Endodermal cell (in vitro differentiated cells): ENCODE measurements around the gene FGF14. TPM values are rescaled to one million over a fixed set of nuclear protein-coding genes. Genes with fewer than 3 reads are reported as not detected.

Experiments
- DNase-seq: peaks from one replicate; pipeline ENCODE4 v3.0.0-alpha.2; 2017
- H3K27ac ChIP-seq: 2 replicates; pipeline ENCODE4 v1.5.1; 2013; ENCODE audit warnings: mild to moderate bottlenecking, low read depth, low read length, moderate library complexity
- H3K27me3 ChIP-seq: 2 replicates; pipeline ENCODE4 v1.6.1; 2013; ENCODE audit warnings: mild to moderate bottlenecking, low read length, moderate library complexity; ENCODE audit not compliant: insufficient read depth, control insufficient read depth, poor library complexity, severe bottlenecking
- H3K36me3 ChIP-seq: 2 replicates; pipeline ENCODE4 v1.7.0; 2013; ENCODE audit warnings: mild to moderate bottlenecking, low read length, moderate library complexity; ENCODE audit not compliant: control insufficient read depth, insufficient read depth
- H3K4me1 ChIP-seq: one replicate; pipeline ENCODE4 v1.7.0; 2013; ENCODE audit warnings: low read length; ENCODE audit not compliant: control insufficient read depth, insufficient read depth
- H3K4me3 ChIP-seq: 2 replicates; pipeline ENCODE4 v1.5.1; 2013; ENCODE audit warnings: mild to moderate bottlenecking, low read length, moderate library complexity
- H3K9ac ChIP-seq: 2 replicates; pipeline ENCODE4 v1.6.1; 2013; ENCODE audit warnings: mild to moderate bottlenecking, low read length, moderate library complexity; ENCODE audit not compliant: poor library complexity, severe bottlenecking; ENCODE audit errors: extremely low read depth
- H3K9me3 ChIP-seq: 2 replicates; pipeline ENCODE4 v1.6.1; 2013; ENCODE audit warnings: mild to moderate bottlenecking, low read length, moderate library complexity; ENCODE audit not compliant: control insufficient read depth
- H3K27ac Mint-ChIP-seq: 2 replicates; pipeline ENCODE4 v1.8.0; 2020; ENCODE audit warnings: mixed read lengths
- H3K27me3 Mint-ChIP-seq: 2 replicates; pipeline ENCODE4 v1.8.0; 2021; ENCODE audit warnings: mild to moderate bottlenecking, mixed read lengths; ENCODE audit not compliant: insufficient read depth
- H3K36me3 Mint-ChIP-seq: 2 replicates; pipeline ENCODE4 v1.8.0; 2020; ENCODE audit warnings: low read depth, mixed read lengths
- H3K4me1 Mint-ChIP-seq: 2 replicates; pipeline ENCODE4 v1.8.0; 2020; ENCODE audit warnings: mixed read lengths
- H3K4me3 Mint-ChIP-seq: 2 replicates; pipeline ENCODE4 v1.8.0; 2020; ENCODE audit warnings: mild to moderate bottlenecking, moderate library complexity, mixed read lengths
- H3K9me3 Mint-ChIP-seq: 2 replicates; pipeline ENCODE4 v1.8.0; 2020; ENCODE audit warnings: mild to moderate bottlenecking, mixed read lengths
- CTCF ChIP-seq: fragments of 200-600 bp; sonication (generic); conservative IDR thresholded peaks from 2 replicates; pipeline ENCODE4 v1.5.0; 2021; ENCODE audit warnings: antibody characterized with exemption, mild to moderate bottlenecking
- WGBS, 2 experiments: methylation state at CpG; one replicate each; pipeline versions ENCODE4 v1.1.5 to v1.1.7; 2013; ENCODE audit warnings: missing lambda C conversion rate in 2 of 2, mixed read lengths in 1 of 2; ENCODE audit not compliant: insufficient coverage in 1 of 2, insufficient read length in 1 of 2; 5-methylcytosine and 5-hydroxymethylcytosine counted together
- total RNA-seq, 2 donors: library from RNA; stranded (reverse); fragmentation: NEBNext Ultra II Directional in 1 of 2; extraction: Animal tissue kit (Norgen Biotek cat#: 25700) in 1 of 2; gene quantifications; 2 replicates in 1 of 2; 3 replicates in 1 of 2; pipeline ENCODE4 v1.2.1, GENCODE V29; 2021

Gene FGF14
- total RNA-seq, 2 donors from 2014 or later, result 0.15 to 0.26 TPM

GRCh38 chr13:102323012-102323411, 78.8 kb downstream of the FGF14 start:
- Histone ChIP-seq H3K9ac (no peak overlapping the region), H3K4me3 (no peak overlapping the region), H3K36me3 (no peaks in the 10 kb centered on the region), H3K4me1 (no peaks in the 10 kb centered on the region), H3K27me3 (no peaks in the 10 kb centered on the region), H3K27ac (no peak overlapping the region), H3K9me3 (no peaks in the 10 kb centered on the region)
- Mint-ChIP-seq H3K4me3 (no peak overlapping the region), H3K36me3 (no peaks in the 10 kb centered on the region), H3K27ac (no peak overlapping the region), H3K27me3 (no peaks in the 10 kb centered on the region), H3K9me3 (no peaks in the 10 kb centered on the region), H3K4me1 (no peaks in the 10 kb centered on the region)
- WGBS, 2 experiments, result 82 to 100% methylated on average over 1 of the region's 1 CpG
- no peak for DNase-seq
- TF ChIP-seq CTCF, result no peak

GRCh38 chr13:102322211-102322610, 79.6 kb downstream of the FGF14 start:
- H3K4me1 ChIP-seq, result no peaks in the 10 kb centered on the region
- no peak overlapping the region for H3K27ac ChIP-seq
- no peaks in the 10 kb centered on the region for H3K9me3 Mint-ChIP-seq
- no peak for TF ChIP-seq CTCF
- 100% methylated on average over 2 to 3 of the region's 3 CpGs for WGBS, 2 experiments
- no peaks in the 10 kb centered on the region for H3K27me3 ChIP-seq
- no peaks in the 10 kb centered on the region for H3K36me3 ChIP-seq
- no peaks in the 10 kb centered on the region for H3K9me3 ChIP-seq
- no peak overlapping the region for H3K9ac ChIP-seq
- no peaks in the 10 kb centered on the region for H3K27me3 Mint-ChIP-seq
- H3K4me3 ChIP-seq, result no peak overlapping the region
- no peak for DNase-seq
- no peak overlapping the region for H3K4me3 Mint-ChIP-seq
- no peaks in the 10 kb centered on the region for H3K4me1 Mint-ChIP-seq
- H3K27ac Mint-ChIP-seq, result no peak overlapping the region
- no peaks in the 10 kb centered on the region for H3K36me3 Mint-ChIP-seq

GRCh38 chr13:102318233-102318632, 83.6 kb downstream of the FGF14 start:
- H3K4me3 Mint-ChIP-seq, result no peak overlapping the region
- Histone ChIP-seq H3K9ac (no peak overlapping the region), H3K4me1 (no peaks in the 10 kb centered on the region), H3K27me3 (no peaks in the 10 kb centered on the region), H3K36me3 (no peaks in the 10 kb centered on the region), H3K4me3 (no peak overlapping the region), H3K9me3 (no peaks in the 10 kb centered on the region), H3K27ac (no peak overlapping the region)
- H3K36me3 Mint-ChIP-seq, result no peaks in the 10 kb centered on the region
- H3K9me3 Mint-ChIP-seq, result no peaks in the 10 kb centered on the region
- whole genome bisulfite sequencing, 2 experiments, result 95 to 97% methylated on average over 5 of the region's 5 CpGs
- TF ChIP-seq CTCF, result no peak
- no peaks in the 10 kb centered on the region for H3K27me3 Mint-ChIP-seq
- no peak for DNase-seq
- no peak overlapping the region for H3K27ac Mint-ChIP-seq
- no peaks in the 10 kb centered on the region for H3K4me1 Mint-ChIP-seq
